ENCODE results near the gene C10orf105.
A peak's percentile ranks its signal among the peaks of the same experiment; 100 is the strongest.

C10orf105 gene

DNA sequence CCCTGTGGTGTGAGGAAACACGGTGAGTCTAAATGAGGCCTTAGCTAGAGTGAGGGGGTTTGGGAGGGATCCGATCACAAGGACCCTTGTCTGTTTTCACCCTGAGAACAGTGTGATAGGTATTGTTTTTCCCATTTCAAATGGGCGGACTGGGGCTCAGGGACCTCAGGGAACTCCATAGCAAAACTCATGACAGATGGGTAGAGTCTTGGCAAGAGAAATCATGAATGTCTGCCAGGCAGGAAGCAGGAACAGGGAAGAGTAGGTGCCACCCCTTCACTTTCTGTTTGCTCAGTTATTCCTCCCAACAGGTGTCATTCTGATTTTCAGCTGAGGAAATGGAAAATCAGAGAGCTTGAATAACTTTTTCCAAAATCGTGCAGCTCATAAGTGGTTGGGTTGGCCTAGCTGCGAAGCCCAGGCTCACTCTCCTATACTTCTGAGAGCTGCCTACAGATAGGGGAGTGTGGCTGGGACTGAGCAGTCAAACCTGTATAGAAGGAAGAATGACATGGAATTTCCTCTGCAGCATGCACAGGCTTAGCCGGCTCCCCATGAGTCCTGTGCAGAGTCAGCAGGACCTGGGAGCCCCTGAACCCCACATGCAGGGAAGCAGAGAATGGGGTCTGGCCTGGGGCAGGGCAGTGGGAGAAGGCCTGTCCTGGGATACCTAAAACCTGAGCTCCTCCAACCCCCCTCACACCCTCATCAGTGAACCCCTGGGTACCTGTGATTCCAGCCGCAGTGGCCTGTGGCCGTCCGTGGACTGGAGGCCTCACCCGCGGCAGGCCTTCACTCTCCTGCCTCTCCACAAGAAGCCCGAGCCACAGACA is 17.6 kb upstream of the C10orf105 start:
- DNase-seq: no peak

DNA sequence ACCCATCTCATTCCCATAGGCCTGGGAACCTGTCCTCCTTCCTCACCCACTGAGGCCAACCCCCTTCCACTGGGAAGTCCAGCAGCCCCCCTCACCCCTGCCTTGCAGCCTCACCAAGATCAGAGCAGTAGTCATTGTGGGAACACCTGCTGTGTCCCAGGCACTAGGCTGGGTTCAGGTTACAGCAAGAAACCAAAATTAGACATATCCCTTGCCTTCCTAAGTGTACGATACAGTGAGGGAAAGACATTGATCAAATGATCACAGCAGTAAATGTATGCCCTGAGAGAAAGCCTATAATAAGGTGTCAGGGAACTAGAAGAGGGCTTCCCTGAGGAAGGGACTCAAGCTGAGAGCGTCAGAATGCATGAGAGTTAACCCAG is 17.0 kb upstream of the C10orf105 start:
- DNase-seq: peak in 1 of 2 experiments; percentile 8

DNA sequence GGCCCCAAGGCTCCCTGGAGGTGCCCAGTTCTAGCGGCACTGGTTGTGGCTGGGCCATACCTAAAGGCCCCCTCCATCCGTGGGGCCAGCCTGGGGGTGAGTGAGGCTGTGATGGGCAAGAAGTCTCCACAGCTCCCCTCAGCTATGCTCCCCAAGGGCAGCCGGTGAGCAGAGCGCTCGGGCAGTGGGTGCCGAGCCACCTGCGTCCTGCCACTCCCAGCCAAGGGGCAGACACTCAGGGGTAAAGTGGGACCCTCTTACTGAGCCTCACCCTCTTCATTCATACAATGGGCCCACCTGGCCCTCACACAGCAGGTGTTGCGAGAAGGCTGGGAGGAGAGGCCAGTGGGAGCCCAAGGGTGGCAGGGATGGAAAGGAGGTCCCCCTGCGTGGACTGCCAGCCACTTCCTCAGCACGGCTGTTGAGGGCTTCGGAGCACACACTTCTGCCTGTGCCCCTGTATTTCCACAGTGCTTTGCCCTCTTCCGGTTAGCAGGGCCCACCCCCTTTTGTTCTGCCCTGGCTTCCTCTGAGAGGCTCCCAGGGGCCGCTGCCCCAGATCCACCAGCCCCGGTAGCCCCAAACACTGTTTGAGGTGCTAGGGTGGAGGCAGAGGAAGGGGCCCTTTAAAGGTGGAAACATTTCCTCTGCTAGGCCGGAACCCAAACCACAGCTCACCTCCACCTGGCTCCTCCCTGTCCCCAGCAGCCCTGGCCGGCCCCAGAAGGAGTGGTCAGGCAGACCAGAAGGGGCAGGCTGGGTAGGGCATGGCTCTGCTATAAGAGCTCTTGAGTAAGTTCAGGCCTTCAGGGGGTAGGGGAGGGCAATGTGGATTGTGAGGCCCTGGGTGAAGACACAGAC is 16.4 kb upstream of the C10orf105 start:
- no peak for DNase-seq

DNA sequence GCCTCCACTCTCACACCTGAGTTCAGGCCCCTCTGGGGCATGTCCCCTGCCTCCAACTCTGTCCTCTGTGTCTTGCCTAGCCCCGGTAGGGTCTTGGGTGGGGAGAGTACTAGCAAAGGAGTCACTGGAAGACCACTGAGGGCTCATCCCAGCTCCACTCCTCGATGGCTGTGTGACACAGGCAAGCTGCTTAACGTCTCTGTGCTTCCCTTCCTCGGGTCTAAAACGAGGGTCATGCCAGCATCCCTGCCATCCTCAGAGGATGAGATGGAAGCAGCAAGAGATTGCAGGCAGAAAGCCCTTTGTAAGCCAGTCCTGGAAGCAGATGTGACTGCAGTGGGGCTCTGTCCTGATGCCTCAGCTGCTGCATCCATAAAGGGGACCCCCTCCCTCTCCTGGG is 15.2 kb upstream of the C10orf105 start:
- no peak for DNase-seq

DNA sequence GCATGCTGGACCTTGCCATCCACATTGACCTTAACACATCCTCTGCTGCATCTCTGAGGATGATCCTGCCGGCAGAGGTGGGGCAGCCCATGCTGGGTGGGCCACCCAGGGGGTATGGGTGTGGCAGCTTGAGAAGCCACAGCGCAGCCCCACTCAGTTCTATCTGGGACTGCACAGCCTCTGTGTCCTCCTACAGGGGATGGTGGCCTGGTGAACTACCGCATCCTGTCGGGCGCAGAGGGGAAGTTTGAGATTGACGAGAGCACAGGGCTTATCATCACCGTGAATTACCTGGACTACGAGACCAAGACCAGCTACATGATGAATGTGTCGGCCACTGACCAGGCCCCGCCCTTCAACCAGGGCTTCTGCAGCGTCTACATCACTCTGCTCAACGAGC is 12.2 kb upstream of the C10orf105 start:
- no peak for DNase-seq

DNA sequence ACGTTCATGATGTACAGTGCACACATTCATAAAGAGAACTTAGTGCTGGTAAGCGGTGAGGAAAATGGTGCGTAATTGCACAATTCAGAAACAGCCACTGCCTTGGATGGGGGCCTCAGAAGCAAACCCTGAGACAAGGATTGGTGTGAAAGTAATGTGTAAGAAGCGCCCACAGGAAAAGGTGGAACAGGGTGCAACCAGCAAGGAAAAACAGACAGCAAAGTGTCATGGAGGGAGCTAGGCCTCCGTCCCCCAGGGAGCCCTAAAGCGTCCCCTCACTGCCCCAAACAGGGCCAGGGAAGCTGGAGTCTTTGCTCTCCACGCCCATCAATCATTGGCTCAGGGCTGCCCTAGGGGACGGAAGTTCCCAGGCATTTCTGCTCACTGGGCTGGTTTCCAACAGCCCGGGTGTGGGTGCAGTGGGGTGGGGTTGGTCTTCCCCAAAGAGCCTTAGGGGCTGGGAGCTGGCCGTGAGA is 9.6 kb upstream of the C10orf105 start:
- DNase-seq: no peak

DNA sequence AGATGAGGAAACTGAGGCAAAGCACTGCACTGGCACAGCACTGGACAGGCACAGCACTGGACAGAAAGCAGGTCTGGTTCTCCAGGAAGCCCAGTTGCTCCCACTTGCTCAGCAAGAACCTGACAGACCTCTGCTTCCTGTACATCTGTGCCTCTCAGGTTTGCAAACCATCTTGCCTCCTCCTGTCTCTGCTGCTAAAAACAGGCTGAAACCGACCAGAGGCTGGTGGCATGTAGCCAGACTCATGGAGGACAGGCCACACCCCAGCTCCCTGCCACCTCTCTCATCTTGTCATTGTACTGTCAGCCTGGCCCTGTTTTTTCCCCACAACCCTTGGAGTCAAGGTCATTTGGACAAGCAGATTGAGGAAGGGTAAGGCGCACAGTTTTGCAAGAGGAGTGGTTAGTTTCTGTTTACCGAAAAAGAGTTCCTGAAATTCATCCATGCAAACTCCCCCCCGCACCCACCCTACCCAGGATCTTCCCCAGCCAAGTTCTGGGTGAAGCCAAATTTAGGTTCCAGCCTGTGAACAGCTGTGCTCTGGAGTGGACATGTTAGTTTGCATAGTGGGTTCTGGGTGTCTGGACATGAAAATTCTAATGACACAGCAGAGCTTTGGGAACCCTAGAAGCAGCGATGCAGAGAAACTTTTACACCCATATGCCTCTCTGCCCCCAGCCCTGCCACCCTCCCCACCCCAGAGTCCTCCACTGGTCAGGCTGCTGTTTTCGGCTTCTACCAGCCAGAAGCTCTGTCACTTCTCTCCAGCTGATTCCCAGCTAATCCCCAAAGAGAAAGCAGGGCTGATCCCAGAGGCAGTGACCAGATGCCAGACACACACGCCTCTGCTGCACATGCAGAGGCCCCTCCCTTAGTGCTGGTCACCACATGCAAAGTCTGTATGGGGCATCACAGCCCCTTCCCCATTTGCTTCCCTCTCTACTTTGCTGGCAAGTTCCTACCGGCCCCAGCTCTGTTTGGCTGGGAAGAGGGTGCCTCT is 8.5 kb upstream of the C10orf105 start:
- peak; percentile 28 to 74 for DNase-seq

DNA sequence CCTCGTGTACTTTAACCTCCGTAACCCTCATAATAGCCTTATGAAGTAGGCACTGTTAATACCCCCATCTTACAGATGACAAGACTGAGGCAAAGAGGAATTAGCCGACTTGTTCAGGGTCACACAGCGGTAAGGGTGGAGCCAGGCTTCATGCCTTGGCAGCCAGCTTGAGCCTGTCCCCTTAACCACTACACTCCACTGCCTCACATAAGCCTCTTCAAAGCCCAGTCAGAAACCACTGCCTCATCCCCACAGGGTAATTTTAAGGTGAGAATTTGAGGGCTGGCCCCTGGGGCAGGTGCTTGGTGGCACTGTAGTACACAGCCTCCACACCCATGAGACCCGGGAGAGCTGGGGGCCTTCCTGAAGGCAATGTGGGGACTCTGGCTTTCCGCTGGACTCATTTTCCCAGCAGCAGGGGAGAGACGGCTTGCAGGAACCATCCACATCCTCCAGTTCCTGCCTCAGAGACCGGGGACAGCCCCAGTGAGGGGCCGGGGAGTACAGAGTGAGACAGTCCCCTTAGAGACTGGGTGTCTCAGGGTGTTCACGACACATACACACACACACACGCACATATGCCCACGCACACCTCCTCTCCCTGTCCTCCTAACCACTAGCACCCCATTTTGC is 7.6 kb upstream of the C10orf105 start:
- no peak for DNase-seq

DNA sequence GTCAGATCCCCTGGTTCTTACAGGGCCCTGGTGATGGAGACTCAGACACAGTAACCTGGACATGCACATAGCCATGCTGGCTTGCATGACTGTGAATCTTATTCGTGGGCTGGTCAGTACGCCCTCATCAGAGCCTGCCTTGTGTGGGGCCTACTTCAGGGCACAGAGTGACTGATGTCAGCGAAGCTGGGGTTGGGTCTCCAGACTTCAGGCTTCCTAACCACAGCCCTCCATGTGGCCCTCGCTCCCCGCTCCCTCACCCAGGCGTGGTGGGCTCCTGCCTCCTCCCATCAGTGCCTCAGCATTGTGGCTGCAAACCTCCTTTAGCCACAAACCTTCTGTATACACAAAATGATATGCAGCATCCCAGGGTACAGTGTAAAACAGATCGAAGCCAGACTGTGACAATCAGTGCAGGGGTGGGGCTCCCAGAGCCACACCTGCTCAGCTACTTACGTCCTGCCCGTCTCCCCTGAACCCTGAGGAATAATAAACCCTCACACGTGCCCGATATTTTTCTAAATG is 7.1 kb upstream of the C10orf105 start:
- no peak for DNase-seq

DNA sequence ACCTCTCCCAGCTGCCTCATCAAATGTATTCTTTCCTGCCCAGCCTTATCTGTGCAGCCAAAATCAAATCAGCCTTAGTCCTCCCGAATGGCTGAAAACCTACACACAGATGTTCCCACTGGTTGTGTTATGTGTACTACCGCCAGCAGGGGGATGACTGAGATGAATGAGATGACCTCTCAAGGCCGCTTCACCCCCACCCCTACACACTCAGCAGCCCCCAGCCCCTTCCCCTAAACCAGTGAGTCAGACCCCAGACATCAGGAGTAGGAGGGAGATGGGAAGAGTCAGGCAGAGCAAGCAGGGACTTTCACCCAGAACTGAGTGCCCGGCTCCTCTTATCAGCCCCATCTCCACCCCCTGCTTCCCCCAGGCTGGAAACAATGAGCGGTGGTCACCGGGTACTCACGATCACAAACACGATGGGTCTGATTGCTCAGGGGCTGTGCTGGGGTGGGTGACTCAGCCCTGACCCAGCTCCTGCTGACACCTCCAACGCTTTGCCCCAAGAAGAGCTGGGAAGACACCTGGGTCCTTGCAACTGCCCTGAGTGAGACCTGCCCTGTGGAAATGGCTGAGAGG is 6.5 kb upstream of the C10orf105 start:
- DNase-seq: no peak

DNA sequence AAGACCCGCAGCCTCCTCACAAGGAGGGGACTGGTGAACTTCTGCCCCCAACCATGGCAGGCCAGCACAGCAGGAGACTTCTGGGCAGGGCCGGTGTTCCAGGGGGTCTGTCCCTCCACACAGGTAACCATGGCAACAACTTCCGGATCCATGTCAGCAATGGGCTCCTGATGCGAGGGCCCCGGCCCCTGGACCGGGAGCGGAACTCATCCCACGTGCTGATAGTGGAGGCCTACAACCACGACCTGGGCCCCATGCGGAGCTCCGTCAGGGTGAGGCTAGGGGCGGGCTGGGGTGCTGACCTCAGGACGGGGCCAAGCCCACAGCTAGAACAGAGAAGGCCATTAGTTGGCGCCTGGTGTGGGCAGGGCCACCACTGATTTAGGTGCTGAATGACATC is 5.7 kb upstream of the C10orf105 start:
- DNase-seq: no peak

DNA sequence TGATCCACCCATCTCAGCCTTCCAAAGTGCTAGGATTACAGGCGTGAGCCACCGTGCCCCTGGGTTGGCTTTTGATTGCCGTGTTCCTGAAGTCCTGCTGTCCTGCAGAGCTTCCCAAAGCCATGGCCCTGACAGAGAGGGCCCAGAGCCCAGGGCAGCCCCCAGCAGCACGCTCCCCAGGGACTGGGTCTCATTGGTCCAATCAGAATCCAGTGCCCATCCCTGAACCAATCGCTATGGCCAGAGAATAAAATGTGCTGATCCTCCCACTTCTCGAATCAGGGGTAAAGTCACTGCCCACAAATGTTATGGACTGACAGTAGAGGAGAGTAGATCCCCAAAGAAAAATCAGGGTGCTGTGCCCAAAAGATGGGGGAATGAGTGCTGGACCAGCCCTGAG is 5.0 kb upstream of the C10orf105 start:
- DNase-seq: no peak

DNA sequence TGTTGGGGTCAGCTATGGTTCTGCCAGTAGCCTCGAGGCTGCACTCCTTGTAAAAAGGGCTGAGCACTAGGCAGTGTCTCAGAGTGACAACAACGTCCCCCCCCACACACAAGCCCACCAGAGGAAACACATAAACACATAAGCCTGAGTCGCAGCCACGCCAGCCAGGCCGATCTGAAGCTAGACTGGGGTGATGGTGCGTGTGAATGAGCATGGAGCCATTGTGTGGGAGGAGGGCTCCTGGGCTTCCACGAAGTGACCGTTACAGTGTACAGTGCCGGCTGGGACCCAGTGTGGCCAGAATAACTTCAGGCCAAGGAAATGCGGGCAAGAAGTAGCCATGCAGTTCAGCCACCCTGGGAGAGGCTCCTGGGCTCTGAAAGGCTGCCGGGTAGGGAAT is 3.7 kb upstream of the C10orf105 start:
- no peak for DNase-seq

DNA sequence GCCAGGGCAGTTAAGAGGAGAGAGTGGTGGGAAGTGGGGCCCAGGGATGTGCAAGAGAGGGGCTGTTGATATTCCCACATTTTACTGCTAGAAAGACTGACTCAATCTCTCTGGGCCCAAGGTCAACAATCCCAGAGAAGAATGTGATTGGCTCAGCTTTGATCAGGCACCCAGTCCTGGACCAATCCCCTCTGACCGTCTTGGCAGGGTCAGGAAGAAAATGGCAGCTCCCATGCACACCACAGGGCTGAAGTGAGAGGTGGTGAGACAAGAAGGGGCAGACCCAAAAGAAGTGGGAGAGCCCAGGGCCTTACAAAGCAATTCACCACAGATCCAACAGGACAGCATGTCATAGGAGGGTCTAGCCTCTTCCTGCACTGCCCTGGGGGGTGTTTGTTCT is 3.3 kb upstream of the C10orf105 start:
- DNase-seq: no peak

DNA sequence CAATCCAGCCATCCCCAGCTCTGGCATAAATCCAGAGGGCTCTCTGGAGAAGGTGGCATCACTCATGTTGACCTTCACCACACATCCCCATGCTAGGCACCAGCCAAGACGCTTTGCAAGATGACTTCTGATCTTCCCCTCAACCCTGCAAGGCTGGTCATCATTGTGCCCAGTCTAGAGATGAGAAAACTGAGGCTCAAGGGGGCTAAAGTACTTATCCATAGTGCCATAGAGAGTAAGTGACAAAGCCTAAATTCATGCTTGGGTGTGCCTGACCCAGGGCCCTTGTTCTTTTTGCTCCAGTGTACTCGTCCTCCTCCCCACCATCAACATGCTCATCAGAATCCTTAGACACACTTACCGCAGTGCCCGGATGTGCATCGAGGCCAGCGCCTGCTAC is 1.7 kb upstream of the C10orf105 start:
- no peak for DNase-seq

DNA sequence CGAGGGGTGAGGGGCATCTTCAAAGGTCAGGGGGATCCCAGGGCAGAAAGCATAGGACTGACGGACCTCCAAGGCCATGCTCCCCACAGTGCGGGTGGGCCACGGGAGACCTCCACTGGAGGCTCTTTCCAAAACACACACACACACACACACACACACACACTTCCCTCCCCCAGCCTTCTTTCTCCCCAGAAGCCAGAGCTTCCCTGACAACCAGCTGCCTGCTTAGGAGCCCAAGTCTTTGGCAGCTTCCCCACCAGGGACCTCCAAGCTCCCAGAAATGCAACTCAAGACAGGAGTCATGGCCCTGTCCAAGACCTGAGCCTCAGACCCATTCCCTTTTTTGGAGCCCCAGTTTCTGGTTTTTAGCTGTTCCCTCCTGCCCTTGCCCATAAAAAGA is 710 bp upstream of the C10orf105 start:
- no peak for DNase-seq

DNA sequence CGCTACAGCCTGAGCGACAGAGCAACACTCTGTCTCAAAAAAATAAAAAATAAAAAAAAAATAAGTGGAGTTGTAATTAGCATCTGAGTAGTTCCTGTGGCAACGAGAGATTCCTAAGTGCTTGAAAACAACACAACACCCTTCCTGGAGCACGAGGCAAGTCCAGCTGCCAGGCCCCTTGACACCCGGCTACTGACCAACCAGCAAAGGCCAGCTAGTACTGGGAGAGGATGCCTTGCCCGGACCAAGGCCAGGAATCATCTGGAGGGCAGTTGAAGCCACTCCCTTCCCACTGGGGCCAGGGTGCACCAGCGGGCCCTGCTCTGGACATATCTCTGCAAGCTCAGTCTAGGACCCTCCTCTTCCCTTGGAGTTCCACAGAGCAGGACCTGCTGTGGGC is 536 bp downstream of the C10orf105 start:
- no peak for DNase-seq

DNA sequence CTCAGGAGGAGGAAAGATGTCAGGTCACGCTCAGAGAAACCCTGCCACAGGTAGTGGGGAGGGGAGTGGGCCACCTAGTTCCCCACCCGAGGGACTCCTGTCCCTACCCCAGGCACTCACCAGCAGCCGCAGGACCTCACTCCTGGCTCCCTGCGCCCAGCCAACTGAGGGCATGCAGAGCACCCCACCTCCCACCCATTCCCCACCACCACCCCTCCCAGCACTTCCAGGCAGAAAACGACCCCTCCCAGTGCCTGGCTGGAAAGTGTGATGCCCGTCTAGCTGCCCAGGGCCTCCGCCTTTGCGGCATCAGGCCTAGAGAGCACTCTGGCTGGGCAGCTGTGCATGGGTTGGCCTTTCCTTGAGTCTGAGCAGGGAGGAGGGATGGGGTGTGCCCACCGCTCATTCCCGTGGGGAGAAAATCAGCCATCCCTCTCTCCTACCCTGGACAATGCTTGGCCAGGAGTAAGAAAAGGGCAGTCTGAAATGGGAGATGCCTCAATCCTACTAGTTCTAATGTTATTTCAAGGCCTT is 1.3 kb downstream of the C10orf105 start:
- no peak for DNase-seq

DNA sequence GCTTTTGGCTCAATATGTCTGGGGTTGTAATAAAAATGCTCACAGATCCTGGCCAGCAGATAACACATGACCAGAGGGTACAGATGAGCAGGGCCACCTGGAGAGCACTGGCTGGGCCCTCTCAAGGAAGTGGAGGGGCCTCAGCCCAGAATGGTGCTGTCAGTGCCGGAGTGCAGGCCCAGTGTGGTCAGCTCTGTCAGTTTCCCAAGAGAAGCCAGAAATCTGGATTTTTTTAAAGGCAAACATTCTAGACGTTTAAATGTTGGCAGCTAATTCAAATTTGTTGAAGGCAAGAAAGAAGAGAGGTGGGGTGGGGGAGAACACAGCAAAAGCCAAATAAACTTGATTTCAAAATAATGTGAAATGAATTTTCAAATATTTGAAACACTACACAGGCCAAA is 2.0 kb downstream of the C10orf105 start:
- no peak for DNase-seq

DNA sequence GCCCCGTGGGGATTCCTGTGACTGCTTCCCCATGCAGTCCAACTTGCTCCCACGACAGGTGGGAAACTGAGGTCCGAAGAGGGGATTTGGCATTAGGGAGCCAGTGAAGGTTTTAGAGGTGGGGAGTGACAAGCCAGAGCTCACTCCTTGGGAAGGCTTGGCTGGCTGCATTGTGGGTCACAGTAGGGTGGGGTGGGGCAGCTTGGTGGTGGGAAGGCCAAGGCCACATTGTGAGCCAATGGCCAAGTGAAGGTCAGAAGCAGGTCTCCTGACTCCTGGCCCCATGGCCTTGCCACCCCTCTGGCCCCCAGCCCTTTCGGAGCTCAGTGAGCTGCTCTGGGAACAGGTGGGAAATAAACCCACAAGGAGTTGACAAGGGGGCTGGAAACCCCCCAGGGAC is 2.5 kb downstream of the C10orf105 start:
- DNase-seq: no peak

DNA sequence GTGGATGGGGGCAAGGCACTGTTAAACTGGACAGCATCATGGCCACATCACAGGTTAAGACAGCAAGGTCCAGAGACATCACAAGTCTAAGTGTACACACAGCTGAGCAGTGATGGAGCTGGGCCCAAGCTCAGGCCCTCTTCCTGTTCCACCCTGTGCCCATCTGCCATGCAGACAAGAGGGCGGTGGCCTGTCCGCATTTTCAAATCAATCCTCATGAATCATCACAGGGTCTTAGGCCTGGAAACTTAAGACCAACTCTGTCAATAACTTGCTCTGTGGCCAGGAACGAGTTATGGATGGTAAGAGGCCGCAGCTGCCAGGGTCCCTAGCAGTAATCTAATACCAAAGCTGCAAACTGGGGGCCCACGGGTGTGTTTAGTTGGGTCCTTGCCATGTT is 3.2 kb downstream of the C10orf105 start:
- DNase-seq: peak in 1 of 2 experiments; percentile 33

All from NCI-H524 (cell line).